Heart left ventricle (tissue), 13 donors: ENCODE results near the gene UTP14A.

Experiments
- CTCF ChIP-seq, 12 donors: fragments of 200-600 bp; sonication (generic) in 4 of 12; IDR thresholded peaks; one replicate each; pipeline versions ENCODE4 v1.5.0 to v1.8.0; 2018 to 2022; ENCODE audit warnings: antibody characterized with exemption in 12 of 12, mild to moderate bottlenecking in 5 of 12
- POLR2A ChIP-seq, 2 donors: fragments of 450-650 bp; IDR thresholded peaks; one replicate each; pipeline ENCODE4 v1.6.1; 2017; ENCODE audit warnings: antibody characterized with exemption in 2 of 2, mild to moderate bottlenecking in 2 of 2, moderate library complexity in 2 of 2
- donor health status: ischemic (EF 13 %, LVEDD 7.1; RV severe dilation, severe dysfunction).
- donor health status: DM: no; HTN: yes; CAD: no.
- donor health status: DM: no; HTN: no; CAD: no.
- donor health status: ischemic (EF 25% LVEDD 6.9; RV normal size, moderate dysfunction).
- donor health status: ischemic (EF 25% LVEDD 5.7; RV mildly dilated, moderate dysfunction).
- donor health status: ischemic (EF 35%, LVEDD 5.7; RV mildly dilated, moderate dysfunction).
- donor health status: nonischemic (EF 11% LVEDD 7.7; RV severe dilation, severe dysfunction).
- donor health status: DM: yes; HTN: yes; CAD: no.
- donor health status: PGD.
- donor health status: ischemic (EF 29% LVEDD 5.4; RV normal size, mild dysfunction).
- donor health status: nonischemic (EF 23%, LVEDD 6.1; RV moderate dilation, normal function).

GRCh38 chrX:129930941-129931410 lies 25.0 kb downstream of the UTP14A start:
- TF ChIP-seq CTCF (IDR thresholded peaks at IDR 0.05) (no peak), POLR2A (IDR thresholded peaks at IDR 0.05) (no peak)
